Suppressor macrophage treated with lipopolysaccharide for 4 hours (primary cell): ENCODE measurements around the gene RABGAP1.

ENCODE experiments used
- DNase-seq: peaks from one replicate; pipeline ENCODE4 v3.0.0-alpha.2; 2020

Gene RABGAP1

GRCh38 chr9:122944960-122945888, 4.4 kb downstream of the RABGAP1 start:
- DNase-seq = no peak

GRCh38 chr9:122946461-122947005, 5.7 kb downstream of the RABGAP1 start:
- DNase-seq = no peak

- DNase-seq = no peak
Measured at GRCh38 chr9:122948313-122948712, 7.5 kb downstream of the RABGAP1 start.

- no peak for DNase-seq
Measured at GRCh38 chr9:122949696-122950095, 8.9 kb downstream of the RABGAP1 start.

GRCh38 chr9:122950263-122950662, 9.4 kb downstream of the RABGAP1 start:
- DNase-seq = no peak

- DNase-seq = no peak
Measured at GRCh38 chr9:122951056-122951455, 10.2 kb downstream of the RABGAP1 start.

GRCh38 chr9:122954253-122954691, 13.5 kb downstream of the RABGAP1 start:
- no peak for DNase-seq

- DNase-seq = peak; percentile 39
Measured at GRCh38 chr9:122955961-122956360, 15.1 kb downstream of the RABGAP1 start.

GRCh38 chr9:122961139-122961538, 20.3 kb downstream of the RABGAP1 start:
- DNase-seq = no peak

GRCh38 chr9:122975196-122975595, 34.4 kb downstream of the RABGAP1 start:
- no peak for DNase-seq

GRCh38 chr9:122978601-122979000, 37.8 kb downstream of the RABGAP1 start:
- DNase-seq = no peak

GRCh38 chr9:122986010-122986409, 45.2 kb downstream of the RABGAP1 start:
- DNase-seq = no peak

GRCh38 chr9:122988141-122988540, 47.3 kb downstream of the RABGAP1 start:
- DNase-seq = no peak

GRCh38 chr9:122988920-122989621, 48.3 kb downstream of the RABGAP1 start:
- DNase-seq = peak; percentile 10

GRCh38 chr9:122991370-122991830, 50.6 kb downstream of the RABGAP1 start:
- DNase-seq = peak; percentile 68

- DNase-seq = no peak
Measured at GRCh38 chr9:122996586-122996985, 55.8 kb downstream of the RABGAP1 start.

GRCh38 chr9:122998448-122998847, 57.6 kb downstream of the RABGAP1 start:
- no peak for DNase-seq

- no peak for DNase-seq
Measured at GRCh38 chr9:123000371-123001068, 59.7 kb downstream of the RABGAP1 start.

- peak; percentile 35 for DNase-seq
Measured at GRCh38 chr9:123002754-123003153, 61.9 kb downstream of the RABGAP1 start.

- DNase-seq = no peak
Measured at GRCh38 chr9:123003466-123003865, 62.6 kb downstream of the RABGAP1 start.

- DNase-seq = no peak
Measured at GRCh38 chr9:123005964-123006363, 65.1 kb downstream of the RABGAP1 start.

- DNase-seq = no peak
Measured at GRCh38 chr9:123007269-123007668, 66.4 kb downstream of the RABGAP1 start.

- no peak for DNase-seq
Measured at GRCh38 chr9:123008909-123009308, 68.1 kb downstream of the RABGAP1 start.
